Measurements from ENCODE around the gene PTBP1.

The PTBP1 gene

DNA sequence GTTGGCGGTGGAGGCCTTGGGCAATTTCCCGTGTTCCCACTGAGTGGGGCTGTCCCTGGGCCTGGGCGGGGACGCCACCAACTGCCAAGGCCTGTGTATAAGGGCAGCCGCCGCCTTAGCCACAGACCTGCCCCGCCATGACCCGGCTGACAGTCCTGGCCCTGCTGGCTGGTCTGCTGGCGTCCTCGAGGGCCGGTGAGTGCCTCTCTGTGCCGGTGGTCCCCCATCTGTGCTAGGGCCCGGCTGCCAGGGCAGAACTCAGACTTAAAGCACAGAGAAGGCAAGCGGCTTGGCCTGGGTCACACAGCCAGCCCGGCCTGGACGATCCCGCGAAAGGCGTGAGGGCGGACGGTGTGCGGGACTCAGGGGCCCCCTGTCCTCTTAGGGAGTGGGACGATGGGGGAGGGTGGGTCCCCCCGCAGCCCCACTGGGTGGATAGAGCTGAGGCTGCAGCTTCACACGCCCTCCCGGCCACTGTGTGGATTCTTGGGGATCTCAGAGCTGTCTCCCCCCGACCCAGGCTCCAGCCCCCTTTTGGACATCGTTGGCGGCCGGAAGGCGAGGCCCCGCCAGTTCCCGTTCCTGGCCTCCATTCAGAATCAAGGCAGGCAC, 30.6 kb downstream of the PTBP1 start, which contains the start of gene AZU1:
Gene AZU1 (plus strand): TSS at position 128 of the 612 bp plus-strand sequence. CDS start 10 bp downstream, at position 138.
- TF ChIP-seq EGR1 (IDR thresholded peaks at IDR 0.05) (no peak), TCF12 (IDR thresholded peaks at IDR 0.05; ENCODE audit: low read depth) (no peak), CEBPB (IDR thresholded peaks at IDR 0.05) (no peak), NFIC (IDR thresholded peaks at IDR 0.05) (no peak), RAD21 (IDR thresholded peaks at IDR 0.05; ENCODE audit: low read depth) (no peak), FOXM1 (IDR thresholded peaks at IDR 0.05; ENCODE audit: borderline replicate concordance, low read depth) (no peak), EP300 (IDR thresholded peaks at IDR 0.05; ENCODE audit: borderline replicate concordance) (no peak)
- TF ChIP-seq, protein P1, sequence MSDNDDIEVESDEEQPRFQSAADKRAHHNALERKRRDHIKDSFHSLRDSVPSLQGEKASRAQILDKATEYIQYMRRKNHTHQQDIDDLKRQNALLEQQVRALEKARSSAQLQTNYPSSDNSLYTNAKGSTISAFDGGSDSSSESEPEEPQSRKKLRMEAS (IDR thresholded peaks at IDR 0.05) = no peak
- TF ChIP-seq, protein P2, sequence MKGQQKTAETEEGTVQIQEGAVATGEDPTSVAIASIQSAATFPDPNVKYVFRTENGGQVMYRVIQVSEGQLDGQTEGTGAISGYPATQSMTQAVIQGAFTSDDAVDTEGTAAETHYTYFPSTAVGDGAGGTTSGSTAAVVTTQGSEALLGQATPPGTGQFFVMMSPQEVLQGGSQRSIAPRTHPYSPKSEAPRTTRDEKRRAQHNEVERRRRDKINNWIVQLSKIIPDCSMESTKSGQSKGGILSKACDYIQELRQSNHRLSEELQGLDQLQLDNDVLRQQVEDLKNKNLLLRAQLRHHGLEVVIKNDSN (IDR thresholded peaks at IDR 0.05) = no peak
- TF ChIP-seq, protein P3, sequence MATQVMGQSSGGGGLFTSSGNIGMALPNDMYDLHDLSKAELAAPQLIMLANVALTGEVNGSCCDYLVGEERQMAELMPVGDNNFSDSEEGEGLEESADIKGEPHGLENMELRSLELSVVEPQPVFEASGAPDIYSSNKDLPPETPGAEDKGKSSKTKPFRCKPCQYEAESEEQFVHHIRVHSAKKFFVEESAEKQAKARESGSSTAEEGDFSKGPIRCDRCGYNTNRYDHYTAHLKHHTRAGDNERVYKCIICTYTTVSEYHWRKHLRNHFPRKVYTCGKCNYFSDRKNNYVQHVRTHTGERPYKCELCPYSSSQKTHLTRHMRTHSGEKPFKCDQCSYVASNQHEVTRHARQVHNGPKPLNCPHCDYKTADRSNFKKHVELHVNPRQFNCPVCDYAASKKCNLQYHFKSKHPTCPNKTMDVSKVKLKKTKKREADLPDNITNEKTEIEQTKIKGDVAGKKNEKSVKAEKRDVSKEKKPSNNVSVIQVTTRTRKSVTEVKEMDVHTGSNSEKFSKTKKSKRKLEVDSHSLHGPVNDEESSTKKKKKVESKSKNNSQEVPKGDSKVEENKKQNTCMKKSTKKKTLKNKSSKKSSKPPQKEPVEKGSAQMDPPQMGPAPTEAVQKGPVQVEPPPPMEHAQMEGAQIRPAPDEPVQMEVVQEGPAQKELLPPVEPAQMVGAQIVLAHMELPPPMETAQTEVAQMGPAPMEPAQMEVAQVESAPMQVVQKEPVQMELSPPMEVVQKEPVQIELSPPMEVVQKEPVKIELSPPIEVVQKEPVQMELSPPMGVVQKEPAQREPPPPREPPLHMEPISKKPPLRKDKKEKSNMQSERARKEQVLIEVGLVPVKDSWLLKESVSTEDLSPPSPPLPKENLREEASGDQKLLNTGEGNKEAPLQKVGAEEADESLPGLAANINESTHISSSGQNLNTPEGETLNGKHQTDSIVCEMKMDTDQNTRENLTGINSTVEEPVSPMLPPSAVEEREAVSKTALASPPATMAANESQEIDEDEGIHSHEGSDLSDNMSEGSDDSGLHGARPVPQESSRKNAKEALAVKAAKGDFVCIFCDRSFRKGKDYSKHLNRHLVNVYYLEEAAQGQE (IDR thresholded peaks at IDR 0.05; ENCODE audit: low read depth) = no peak

- no peak for TF ChIP-seq TEAD4 (IDR thresholded peaks at IDR 0.05)
- TF ChIP-seq EP300 (IDR thresholded peaks at IDR 0.05; ENCODE audit: borderline replicate concordance) = no peak
- TF ChIP-seq, protein P2 (IDR thresholded peaks at IDR 0.05) = no peak
- TF ChIP-seq, protein P3 (IDR thresholded peaks at IDR 0.05; ENCODE audit: low read depth) = no peak
- TF ChIP-seq FOXM1 (IDR thresholded peaks at IDR 0.05; ENCODE audit: borderline replicate concordance, low read depth) = no peak
- TF ChIP-seq RAD21 (IDR thresholded peaks at IDR 0.05; ENCODE audit: low read depth) = no peak
- no peak for TF ChIP-seq CEBPB (IDR thresholded peaks at IDR 0.05)
- TF ChIP-seq EGR1 (IDR thresholded peaks at IDR 0.05) = no peak
- TF ChIP-seq, protein P1 (IDR thresholded peaks at IDR 0.05) = no peak
- no peak for TF ChIP-seq YY1 (IDR thresholded peaks at IDR 0.05; ENCODE audit: low read depth)
- TF ChIP-seq CREB1 (IDR thresholded peaks at IDR 0.05; ENCODE audit: low read depth) = no peak
- TF ChIP-seq NFIC (IDR thresholded peaks at IDR 0.05) = no peak
Observed at GRCh38 chr19:829129-829758, 32.0 kb downstream of the PTBP1 start.

- TF ChIP-seq EGR1 (IDR thresholded peaks at IDR 0.05) (no peak), TEAD4 (IDR thresholded peaks at IDR 0.05) (no peak), EP300 (IDR thresholded peaks at IDR 0.05; ENCODE audit: borderline replicate concordance) (no peak), NFIC (IDR thresholded peaks at IDR 0.05) (no peak), CEBPB (IDR thresholded peaks at IDR 0.05) (no peak), RAD21 (IDR thresholded peaks at IDR 0.05; ENCODE audit: low read depth) (no peak), YY1 (IDR thresholded peaks at IDR 0.05; ENCODE audit: low read depth) (no peak), CREB1 (IDR thresholded peaks at IDR 0.05; ENCODE audit: low read depth) (no peak), FOXM1 (IDR thresholded peaks at IDR 0.05; ENCODE audit: borderline replicate concordance, low read depth) (no peak), TCF12 (IDR thresholded peaks at IDR 0.05; ENCODE audit: low read depth) (no peak), ZBTB7A (IDR thresholded peaks at IDR 0.05; ENCODE audit: low read depth) (no peak), TAF1 (IDR thresholded peaks at IDR 0.05; ENCODE audit: low read depth) (no peak)
- TF ChIP-seq, protein P2 (IDR thresholded peaks at IDR 0.05) = no peak
- TF ChIP-seq, protein P3 (IDR thresholded peaks at IDR 0.05; ENCODE audit: low read depth) = no peak
- TF ChIP-seq, protein P1 (IDR thresholded peaks at IDR 0.05) = no peak
Observed at GRCh38 chr19:831407-832369, 34.4 kb downstream of the PTBP1 start.
